Gastrocnemius medialis (tissue), 4 donors: ENCODE measurements around the gene C15orf62. TPM values are rescaled to one million over a fixed set of nuclear protein-coding genes. Genes with fewer than 3 reads are reported as not detected.

Source experiments
- ATAC-seq, 2 donors: fragments of 150-250 bp; one replicate each; pipeline ENCODE4 v1.9.1; 2016
- DNase-seq, 2 donors: peaks; one replicate each; pipeline ENCODE4 v3.0.0-alpha.2; 2019
- H3K27ac ChIP-seq, 4 donors: fragments of 200-600 bp; sonication (generic); 1 replicate in 1 of 4; 2 replicates in 3 of 4; pipeline ENCODE4 v1.5.1; 2016 to 2018; ENCODE audit warnings: mild to moderate bottlenecking in 2 of 4, moderate library complexity in 1 of 4
- H3K27me3 ChIP-seq, 3 donors: fragments of 200-600 bp; sonication (generic) in 2 of 3; 1 replicate in 1 of 3; 2 replicates in 2 of 3; pipeline versions ENCODE4 v1.5.1 to v1.6.0; 2016 to 2019; ENCODE audit warnings: mild to moderate bottlenecking in 1 of 3, moderate library complexity in 1 of 3
- H3K36me3 ChIP-seq, 2 donors: fragments of 200-600 bp; sonication (generic) in 1 of 2; one replicate each; pipeline ENCODE4 v1.5.1; 2017 to 2018
- H3K4me1 ChIP-seq, 2 donors: fragments of 200-600 bp; sonication (generic) in 1 of 2; one replicate each; pipeline ENCODE4 v1.5.1; 2016 to 2017; ENCODE audit warnings: mild to moderate bottlenecking in 2 of 2
- H3K4me3 ChIP-seq, 4 donors: fragments of 200-600 bp; sonication (generic) in 3 of 4; 1 replicate in 1 of 4; 2 replicates in 3 of 4; pipeline ENCODE4 v1.5.1; 2016 to 2019; ENCODE audit warnings: mild to moderate bottlenecking in 2 of 4
- H3K9me3 ChIP-seq, 3 donors: fragments of 200-600 bp; sonication (generic) in 2 of 3; 1 replicate in 1 of 3; 2 replicates in 2 of 3; pipeline ENCODE4 v1.5.1; 2016 to 2019
- CTCF ChIP-seq, 5 experiments: fragments of 450-650 bp in 3 of 5; fragments of 200-600 bp in 2 of 5; sonication (generic) in 2 of 5; IDR thresholded peaks in 4 of 5; conservative IDR thresholded peaks in 1 of 5; 1 replicate in 4 of 5; 2 replicates in 1 of 5; pipeline ENCODE4 v1.5.1; 2016 to 2019; ENCODE audit warnings: antibody characterized with exemption in 5 of 5, mild to moderate bottlenecking in 3 of 5, moderate library complexity in 3 of 5
- POLR2A ChIP-seq, 2 donors: fragments of 450-650 bp; IDR thresholded peaks; one replicate each; pipeline ENCODE4 v1.6.1; 2017; ENCODE audit warnings: antibody characterized with exemption in 2 of 2, mild to moderate bottlenecking in 2 of 2, moderate library complexity in 2 of 2
- in situ Hi-C, 4 donors: fragments of 200-750 bp; cut with MboI; loops; one replicate each; pipeline versions ENCODE4 v1.15.0 to v1.8.0; 2017; ENCODE audit warnings: low sequenced_read_pairs in 4 of 4
- intact Hi-C: fragments of 100-400 bp; cut with DNase I; formaldehyde crosslinking; loops from one replicate; pipeline ENCODE4 v1.15.1; 2023; ENCODE audit warnings: low total_unique reads
- total RNA-seq, 4 donors: library from RNA; depleted of rRNA; stranded (reverse); fragments of >200 nt; gene quantifications; one replicate each; pipeline versions ENCODE4 v1.1.0 to v1.2.3, GENCODE V29; 2016

C15orf62 gene
- total RNA-seq, 4 donors from 2014 or later = 0.09 to 0.49 TPM; not detected in 2

- intact Hi-C loops (no loop called here), in situ Hi-C loops (no loop called here)
- Histone ChIP-seq H3K4me1 (peaks cover 18 to 20% of the 10 kb centered on the region in 2 donors), H3K36me3 (peaks cover 0 to 40% of the 10 kb centered on the region in 2 donors), H3K27me3 (no peaks in the 10 kb centered on the region), H3K9me3 (no peaks in the 10 kb centered on the region), H3K4me3 (no peak overlapping the region), H3K27ac (no peak overlapping the region)
- ATAC-seq (no peak), DNase-seq (no peak)
- TF ChIP-seq CTCF (IDR thresholded peaks at IDR 0.05 in 4 of 5, conservative IDR thresholded peaks at IDR 0.05 in 1 of 5) (no peak), POLR2A (IDR thresholded peaks at IDR 0.05) (no peak)
Observed at GRCh38 chr15:40744815-40745152, 25.0 kb upstream of the C15orf62 start.

- intact Hi-C loops = no loop called here
Observed at GRCh38 chr15:40746916-40747418, 22.8 kb upstream of the C15orf62 start.

GRCh38 chr15:40747685-40748631 lies 21.8 kb upstream of the C15orf62 start:
- intact Hi-C loops = no loop called here
- Histone ChIP-seq H3K4me3 (no peak overlapping the region), H3K9me3 (no peaks in the 10 kb centered on the region), H3K27ac (peak overlapping the region; percentile 39 to 66 (median 48)), H3K4me1 (peaks cover 7 to 9% of the 10 kb centered on the region in 2 donors), H3K27me3 (no peaks in the 10 kb centered on the region), H3K36me3 (peaks cover 0 to 39% of the 10 kb centered on the region in 2 donors)
- DNase-seq = peak in 1 of 2 donors; percentile 72
- TF ChIP-seq CTCF (IDR thresholded peaks at IDR 0.05 in 4 of 5, conservative IDR thresholded peaks at IDR 0.05 in 1 of 5) (no peak), POLR2A (IDR thresholded peaks at IDR 0.05) (no peak)
- peak; percentile 64 to 75 for ATAC-seq
- in situ Hi-C loops = no loop called here

More at GRCh38 chr15:40746916-40747418, 22.8 kb upstream of the C15orf62 start:
- Histone ChIP-seq H3K4me1 (peaks cover 9 to 10% of the 10 kb centered on the region in 2 donors), H3K9me3 (no peaks in the 10 kb centered on the region), H3K27me3 (no peaks in the 10 kb centered on the region), H3K4me3 (no peak overlapping the region), H3K36me3 (peaks cover 0 to 44% of the 10 kb centered on the region in 2 donors), H3K27ac (peak overlapping the region in 2 of 4 donors; percentile 55 to 66)
- TF ChIP-seq POLR2A (IDR thresholded peaks at IDR 0.05) (no peak), CTCF (IDR thresholded peaks at IDR 0.05 in 4 of 5, conservative IDR thresholded peaks at IDR 0.05 in 1 of 5) (no peak)
- in situ Hi-C loops = no loop called here
- DNase-seq (no peak), ATAC-seq (no peak)

DNA sequence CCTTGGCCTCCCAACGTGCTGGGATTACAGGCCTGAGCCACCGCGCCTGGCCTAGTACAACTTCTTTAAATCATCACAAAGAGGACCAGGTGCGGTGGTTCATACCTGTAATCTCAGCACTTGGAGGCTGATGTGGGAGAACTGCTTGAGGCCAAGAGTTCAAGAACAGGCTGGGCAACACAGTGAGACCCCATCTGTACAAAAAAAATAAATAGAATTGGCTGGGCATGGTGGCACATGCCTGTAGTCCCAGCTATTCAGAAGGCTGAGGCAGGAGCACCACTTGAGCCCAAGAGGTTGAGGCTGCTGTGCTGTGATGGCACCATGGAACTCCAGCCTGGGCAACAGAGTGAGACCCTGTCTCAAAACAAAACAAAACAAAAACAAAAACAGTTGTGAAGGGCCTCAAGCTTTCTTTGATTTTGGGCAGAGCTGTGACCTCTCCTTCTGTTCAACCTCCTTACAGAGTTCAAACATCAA lies 20.6 kb upstream of the C15orf62 start:
- no peak for ATAC-seq

More for the DNA sequence above, 20.6 kb upstream of the C15orf62 start:
- no peak for TF ChIP-seq CTCF (IDR thresholded peaks at IDR 0.05 in 4 of 5, conservative IDR thresholded peaks at IDR 0.05 in 1 of 5)
- TF ChIP-seq POLR2A (IDR thresholded peaks at IDR 0.05) = no peak
- DNase-seq = no peak
- Histone ChIP-seq H3K27ac (peak overlapping the region in 2 of 4 donors; percentile 55 to 66), H3K4me3 (no peak overlapping the region), H3K27me3 (no peaks in the 10 kb centered on the region), H3K9me3 (no peaks in the 10 kb centered on the region), H3K4me1 (peaks cover 7 to 8% of the 10 kb centered on the region in 2 donors), H3K36me3 (peaks cover 0 to 33% of the 10 kb centered on the region in 2 donors)
- intact Hi-C loops (no loop called here), in situ Hi-C loops (no loop called here)
